ENCODE data around the gene ATG101.

GRCh38 chr12:52033446-52034140 is 36.2 kb upstream of the ATG101 start:
- TF ChIP-seq MXI1 (conservative IDR thresholded peaks at IDR 0.05; ENCODE audit: poor library complexity, severe bottlenecking) (no peak), REST (IDR thresholded peaks at IDR 0.05; ENCODE audit: borderline replicate concordance) (peak; percentile 1), CTCF (IDR thresholded peaks at IDR 0.05; ENCODE audit: poor library complexity, severe bottlenecking) (no peak), EP300 (conservative IDR thresholded peaks at IDR 0.05; ENCODE audit: poor library complexity, severe bottlenecking) (no peak)

Data from neural cell (in vitro differentiated cells).